GM18499 (cell line): Measurements from ENCODE around the gene FA2H.
"Not testable (repeated sequence)": the region's sequence is repeated elsewhere in the genome, so short reads cannot be mapped to it uniquely, and the experiment has no call there.

Experiments used
- ATAC-seq: cut with Tn5 transposase; IDR thresholded peaks from one replicate; pipeline ENCODE4 v1.9.1; 2021; ENCODE audit warnings: moderate number of reproducible peaks; ENCODE audit not compliant: insufficient read depth, unreplicated experiment

FA2H gene

GRCh38 chr16:74729783-74730683 is 44.6 kb downstream of the FA2H start:
- ATAC-seq: no peak

- no peak for ATAC-seq
These were observed 46.7 kb downstream of the FA2H start for GRCh38 chr16:74727903-74728302.

- ATAC-seq: no peak
These were observed 47.9 kb downstream of the FA2H start for GRCh38 chr16:74726716-74727115.

GRCh38 chr16:74725651-74726455 is 48.8 kb downstream of the FA2H start:
- no peak for ATAC-seq

GRCh38 chr16:74724820-74725549 is 49.6 kb downstream of the FA2H start:
- no peak for ATAC-seq

GRCh38 chr16:74723256-74723655 is 51.4 kb downstream of the FA2H start:
- no peak for ATAC-seq

- ATAC-seq: not testable (repeated sequence)
These were observed 52.5 kb downstream of the FA2H start for GRCh38 chr16:74722156-74722555.

- no peak for ATAC-seq
These were observed 52.9 kb downstream of the FA2H start for GRCh38 chr16:74721716-74722115.

- no peak for ATAC-seq
These were observed 54.0 kb downstream of the FA2H start for GRCh38 chr16:74720579-74720978.

- ATAC-seq: no peak
These were observed 55.6 kb downstream of the FA2H start for GRCh38 chr16:74718741-74719610.

- no peak for ATAC-seq
These were observed 56.5 kb downstream of the FA2H start for GRCh38 chr16:74718140-74718539.

GRCh38 chr16:74717367-74717766 is 57.3 kb downstream of the FA2H start:
- no peak for ATAC-seq

- ATAC-seq: no peak
These were observed 58.3 kb downstream of the FA2H start for GRCh38 chr16:74716355-74716754.

- ATAC-seq: no peak
These were observed 60.7 kb downstream of the FA2H start for GRCh38 chr16:74713876-74714275.

GRCh38 chr16:74713325-74713724 is 61.3 kb downstream of the FA2H start:
- ATAC-seq: no peak

- ATAC-seq: no peak
These were observed 62.7 kb downstream of the FA2H start for GRCh38 chr16:74711938-74712337.

- no peak for ATAC-seq
These were observed 64.2 kb downstream of the FA2H start for GRCh38 chr16:74710401-74710800.

- ATAC-seq: no peak
These were observed 65.2 kb downstream of the FA2H start for GRCh38 chr16:74709441-74709877.

GRCh38 chr16:74700438-74701225 is 74.0 kb downstream of the FA2H start, which contains the start of gene MLKL:
MLKL (minus strand) TSS chr16:74700862; CDS start chr16:74695757, 5,105 bp downstream.
- no peak for ATAC-seq
